OCI-LY7 (cell line): Measurements from ENCODE around the gene WFS1.

Experiments
- EZH2phosphoT487 ChIP-seq: fragments of 200-600 bp; sonication (generic); IDR thresholded peaks from 2 replicates; pipeline ENCODE4 v1.6.1; 2018; ENCODE audit warnings: low read depth, borderline replicate concordance, mild to moderate bottlenecking, mixed run types, antibody characterized with exemption, low read length, moderate library complexity, mixed read lengths
- TF ChIP-seq, protein P1 (sequence below): fragments of 200-600 bp; sonication (generic); conservative IDR thresholded peaks from 2 replicates; pipeline ENCODE4 v1.5.1; 2014; ENCODE audit warnings: mild to moderate bottlenecking, antibody characterized with exemption, low read length, moderate library complexity, mixed read lengths

- TF ChIP-seq, protein P1, sequence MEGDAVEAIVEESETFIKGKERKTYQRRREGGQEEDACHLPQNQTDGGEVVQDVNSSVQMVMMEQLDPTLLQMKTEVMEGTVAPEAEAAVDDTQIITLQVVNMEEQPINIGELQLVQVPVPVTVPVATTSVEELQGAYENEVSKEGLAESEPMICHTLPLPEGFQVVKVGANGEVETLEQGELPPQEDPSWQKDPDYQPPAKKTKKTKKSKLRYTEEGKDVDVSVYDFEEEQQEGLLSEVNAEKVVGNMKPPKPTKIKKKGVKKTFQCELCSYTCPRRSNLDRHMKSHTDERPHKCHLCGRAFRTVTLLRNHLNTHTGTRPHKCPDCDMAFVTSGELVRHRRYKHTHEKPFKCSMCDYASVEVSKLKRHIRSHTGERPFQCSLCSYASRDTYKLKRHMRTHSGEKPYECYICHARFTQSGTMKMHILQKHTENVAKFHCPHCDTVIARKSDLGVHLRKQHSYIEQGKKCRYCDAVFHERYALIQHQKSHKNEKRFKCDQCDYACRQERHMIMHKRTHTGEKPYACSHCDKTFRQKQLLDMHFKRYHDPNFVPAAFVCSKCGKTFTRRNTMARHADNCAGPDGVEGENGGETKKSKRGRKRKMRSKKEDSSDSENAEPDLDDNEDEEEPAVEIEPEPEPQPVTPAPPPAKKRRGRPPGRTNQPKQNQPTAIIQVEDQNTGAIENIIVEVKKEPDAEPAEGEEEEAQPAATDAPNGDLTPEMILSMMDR = no peak
- no peak for TF ChIP-seq EZH2phosphoT487
Measured at GRCh38 chr4:6307891-6308290, 38.2 kb downstream of the WFS1 start.
